GM21360 (cell line): ENCODE data around the gene PHACTR2.

ENCODE experiments used
- ATAC-seq: cut with Tn5 transposase; IDR thresholded peaks from one replicate; pipeline ENCODE4 v1.9.1; 2021; ENCODE audit warnings: mild to moderate bottlenecking, moderate library complexity; ENCODE audit not compliant: unreplicated experiment

PHACTR2 gene

GRCh38 chr6:143674483-143675381 is 3.0 kb upstream of the PHACTR2 start:
- no peak for ATAC-seq

DNA sequence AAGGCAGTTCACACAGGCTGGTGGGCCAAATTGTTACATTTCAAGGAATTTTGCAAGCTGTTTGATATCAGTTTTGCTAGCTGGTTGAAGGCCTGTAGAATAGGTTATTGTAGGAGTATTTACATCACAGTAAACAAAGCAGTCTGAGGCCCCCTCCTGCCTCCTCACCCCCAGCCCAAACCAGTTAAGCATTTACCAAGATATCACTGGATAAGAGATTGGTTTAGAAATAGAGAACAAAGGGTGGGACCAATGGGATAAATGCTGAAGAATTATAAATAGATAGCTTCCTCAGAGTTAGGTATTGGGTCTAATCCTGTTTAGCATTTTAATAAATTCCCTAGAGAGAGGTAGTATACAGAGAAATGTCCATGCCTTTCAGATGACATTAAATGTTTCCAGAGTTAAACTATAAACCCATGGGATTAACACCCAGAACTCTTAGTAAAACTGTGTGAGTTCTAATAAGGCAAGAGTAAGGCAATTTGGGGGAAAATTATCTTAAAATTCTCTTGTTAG is 2.3 kb upstream of the PHACTR2 start:
- ATAC-seq = no peak

DNA sequence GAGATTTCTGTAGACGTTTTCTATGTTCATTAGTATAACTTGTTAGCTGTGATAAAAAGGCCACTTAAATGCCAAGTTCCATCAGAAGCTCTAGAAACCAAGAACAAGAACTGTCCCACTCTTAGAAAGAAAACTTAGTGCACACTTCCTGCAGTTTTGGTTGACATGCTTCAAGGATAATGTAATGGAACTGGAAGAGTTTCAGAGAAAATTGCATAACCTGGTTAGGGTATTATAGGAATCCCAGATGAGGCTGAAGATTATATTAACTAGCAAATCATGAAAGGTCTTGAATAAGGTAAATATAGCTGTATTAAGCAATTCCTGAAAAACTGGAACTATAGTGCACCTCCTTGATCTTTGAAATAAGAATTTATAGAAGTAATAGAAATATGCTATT is 1.8 kb upstream of the PHACTR2 start:
- no peak for ATAC-seq

GRCh38 chr6:143676437-143677045 is 1.2 kb upstream of the PHACTR2 start:
- no peak for ATAC-seq

DNA sequence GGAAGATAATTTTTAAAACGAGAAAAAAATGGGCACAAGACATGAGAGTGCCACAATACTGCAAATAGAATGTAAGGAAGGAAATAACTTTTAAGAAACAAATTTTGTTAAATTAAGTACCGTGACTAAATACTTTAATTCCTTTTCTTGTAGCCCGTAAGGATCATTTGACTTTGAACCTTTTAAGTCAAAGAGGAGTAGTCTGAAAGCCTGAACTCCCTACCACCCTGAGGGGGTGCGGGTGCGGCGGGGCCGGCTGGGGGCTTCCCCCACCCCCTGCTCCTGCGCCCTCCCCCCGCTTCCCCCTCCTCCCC is 231 bp upstream of the PHACTR2 start:
- no peak for ATAC-seq

DNA sequence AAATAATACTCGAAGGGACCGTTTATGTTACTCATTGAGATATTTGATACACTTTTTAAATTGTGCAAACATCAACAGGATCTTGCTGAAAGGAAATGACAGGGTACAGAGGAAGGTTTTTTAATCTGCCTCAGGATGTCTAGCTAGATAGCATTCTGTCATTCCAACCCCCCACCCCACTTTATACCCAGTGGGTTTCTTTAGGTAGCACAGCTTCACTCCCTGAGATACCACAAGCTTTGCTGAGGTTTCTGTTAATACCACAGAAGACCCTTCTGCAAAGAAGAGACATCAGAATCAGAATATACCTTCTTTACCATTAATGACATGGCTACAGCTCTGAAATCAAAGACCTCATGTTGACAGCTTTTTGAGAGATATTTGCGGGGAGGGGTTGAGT is 1.3 kb downstream of the PHACTR2 start:
- no peak for ATAC-seq

DNA sequence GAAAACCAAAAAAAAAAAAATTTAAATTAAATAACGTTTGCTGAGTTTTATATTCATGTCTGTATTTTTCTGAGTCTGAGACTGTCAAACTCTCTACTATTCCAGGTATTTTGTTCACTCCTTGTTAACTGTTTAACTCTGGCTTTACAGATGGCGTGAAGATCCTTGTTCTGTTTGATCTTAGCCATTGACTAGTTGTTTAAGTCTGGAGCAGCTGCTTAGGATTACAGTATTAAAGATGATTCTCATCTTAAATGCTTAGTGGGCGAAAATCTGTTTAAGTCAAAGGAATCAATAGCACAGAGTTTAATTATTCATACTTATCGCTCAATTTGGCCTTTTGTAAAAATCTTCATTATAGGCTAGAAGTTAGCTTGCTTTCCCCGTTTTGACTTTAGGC is 2.4 kb downstream of the PHACTR2 start:
- ATAC-seq = no peak

DNA sequence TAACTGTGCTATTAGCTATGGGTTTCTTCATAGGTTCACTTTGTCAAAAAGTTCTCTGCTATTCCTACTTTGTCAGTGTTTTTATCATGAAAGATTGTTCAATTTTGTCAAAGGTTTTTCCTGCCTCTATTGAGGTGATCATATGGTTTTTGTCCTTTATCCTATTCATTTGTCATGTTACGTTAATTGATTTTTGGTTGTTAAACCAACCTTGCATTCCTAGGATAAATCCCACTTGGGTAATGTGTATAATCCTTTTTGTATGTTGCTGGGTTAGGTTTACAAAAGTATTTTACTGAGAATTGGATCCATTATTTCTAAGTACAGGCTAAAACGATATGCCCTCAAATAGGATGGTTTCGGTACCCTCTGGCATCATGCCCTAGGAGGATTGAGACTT is 5.0 kb downstream of the PHACTR2 start:
- ATAC-seq = no peak

DNA sequence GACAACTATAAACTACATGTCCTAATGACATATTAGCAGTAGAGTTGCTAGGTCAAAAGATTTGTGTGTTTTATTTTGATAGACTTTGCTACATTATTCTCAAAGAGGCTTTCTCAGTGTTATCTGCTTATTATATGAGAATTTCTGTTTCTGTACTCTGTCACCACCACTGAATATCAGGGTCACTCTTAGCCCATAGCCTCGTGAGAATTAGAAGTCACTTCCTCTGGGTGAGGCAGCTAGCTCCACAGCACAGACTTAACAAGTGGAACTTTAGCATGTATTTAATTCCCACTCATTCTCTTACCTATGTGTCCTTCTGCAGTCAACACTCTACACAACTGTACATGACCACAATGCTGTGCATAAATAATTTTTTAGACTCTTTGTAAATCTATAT is 6.7 kb downstream of the PHACTR2 start:
- ATAC-seq = no peak

- ATAC-seq = no peak
These were observed 7.9 kb downstream of the PHACTR2 start for GRCh38 chr6:143685653-143686052.

DNA sequence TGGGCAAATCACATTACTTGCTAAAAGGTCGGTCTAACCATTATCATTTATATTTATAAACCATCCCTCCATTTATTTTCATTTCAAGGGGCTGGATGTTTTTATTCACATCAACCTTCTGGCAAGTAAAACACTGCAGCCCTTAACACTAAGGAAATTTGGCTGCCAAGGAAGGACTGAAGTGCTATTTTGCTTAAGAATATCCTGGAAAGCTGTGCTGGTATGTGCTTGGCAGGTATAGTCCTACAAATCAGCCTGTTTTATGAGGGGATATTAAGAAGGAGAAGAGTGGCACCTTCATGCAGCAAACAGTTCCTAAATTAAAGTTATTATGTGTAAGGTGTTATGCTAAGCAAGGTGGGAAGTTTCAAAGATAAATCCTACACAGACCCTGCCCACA is 9.8 kb downstream of the PHACTR2 start:
- ATAC-seq = no peak

DNA sequence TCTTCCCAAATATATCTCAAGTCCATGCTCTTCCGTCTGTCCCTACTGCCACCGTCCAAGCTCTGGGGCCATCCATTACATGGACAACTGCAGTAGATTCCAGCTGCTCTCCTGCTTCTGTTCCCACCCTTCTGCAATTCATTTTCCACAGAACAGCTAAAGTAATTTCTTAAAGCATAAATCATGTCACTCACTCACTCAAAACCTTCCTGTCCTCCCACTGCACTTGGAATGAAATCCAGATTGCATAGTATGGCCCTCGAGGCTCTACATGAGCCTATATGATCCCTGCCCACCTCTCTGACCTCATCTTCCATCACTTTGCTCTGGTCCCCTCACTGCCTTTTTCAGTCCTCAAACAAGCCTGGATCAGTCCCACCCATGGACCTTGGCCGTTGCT is 10.9 kb downstream of the PHACTR2 start:
- ATAC-seq = no peak

DNA sequence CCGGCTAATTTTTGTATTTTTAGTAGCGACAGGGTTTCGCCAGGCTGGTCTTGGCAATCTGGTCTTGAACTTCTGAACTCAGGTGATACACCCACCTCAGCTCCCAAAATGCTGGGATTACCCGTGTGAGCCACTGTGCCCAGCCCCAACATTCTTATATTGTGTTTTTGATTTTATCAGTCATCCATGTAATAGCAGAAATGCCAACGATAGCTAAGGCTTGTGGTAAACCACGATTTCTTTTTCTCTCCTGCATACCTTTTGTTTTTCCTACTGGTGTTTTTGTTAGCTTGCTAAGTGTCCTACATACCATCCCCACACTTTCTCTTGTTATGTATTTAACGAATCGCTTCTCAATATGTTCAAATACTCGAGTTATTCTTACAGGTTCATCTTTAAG is 12.1 kb downstream of the PHACTR2 start:
- no peak for ATAC-seq

DNA sequence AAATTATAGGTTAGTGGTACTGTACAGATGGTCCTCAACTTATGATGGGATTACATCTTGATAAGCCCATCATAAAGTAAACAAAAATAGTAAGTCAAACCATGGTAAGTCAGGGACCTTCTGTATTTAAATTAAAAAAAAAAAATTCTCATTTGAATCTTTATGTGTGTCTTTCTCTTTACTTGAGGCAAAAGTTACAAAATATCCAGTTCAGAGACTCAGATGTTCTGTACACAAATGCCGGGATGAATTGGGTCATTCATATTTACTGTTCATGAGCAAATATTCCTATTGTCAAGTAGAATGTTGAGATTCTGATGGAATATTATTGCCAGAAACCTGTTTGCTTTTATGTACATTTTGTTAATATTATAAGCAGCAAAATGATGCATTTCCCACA is 13.4 kb downstream of the PHACTR2 start:
- ATAC-seq = no peak

GRCh38 chr6:143691900-143692636 is 14.3 kb downstream of the PHACTR2 start:
- ATAC-seq = no peak

GRCh38 chr6:143692696-143693095 is 14.9 kb downstream of the PHACTR2 start:
- ATAC-seq = no peak

- ATAC-seq = no peak
These were observed 16.2 kb downstream of the PHACTR2 start for GRCh38 chr6:143694013-143694412.

GRCh38 chr6:143694560-143694959 is 16.8 kb downstream of the PHACTR2 start:
- ATAC-seq = no peak

- ATAC-seq = no peak
These were observed 17.6 kb downstream of the PHACTR2 start for GRCh38 chr6:143695130-143695968.

- no peak for ATAC-seq
These were observed 18.4 kb downstream of the PHACTR2 start for GRCh38 chr6:143695969-143696663.
